ENCODE data around the gene OR51D1. TPM values are rescaled to one million over a fixed set of nuclear protein-coding genes. Genes with fewer than 3 reads are reported as not detected.

The OR51D1 gene
- total and polyA plus RNA-seq, 10 donors = not detected

GRCh38 chr11:4677948-4678347 is 40.7 kb downstream of the OR51D1 start:
- intact Hi-C loops (cut with DNase I; ENCODE audit: low total_unique reads) = no loop called here
- 68 to 90% (median 82%) methylated on average over 2 of the region's 2 CpGs for WGBS, 5 donors

GRCh38 chr11:4680341-4680740 is 43.1 kb downstream of the OR51D1 start:
- no peak for DNase-seq
- Histone ChIP-seq H3K27ac (no peak overlapping the region), H3K9me3 (no peaks in the 10 kb centered on the region), H3K36me3 (no peaks in the 10 kb centered on the region), H3K4me3 (no peak overlapping the region), H3K27me3 (replicated peaks in 1 of 7) (peaks cover 0 to 6% (median 0%) of the 10 kb centered on the region in 7 donors), H3K4me1 (no peaks in the 10 kb centered on the region)
- no peak for TF ChIP-seq POLR2AphosphoS5 (IDR thresholded peaks at IDR 0.05)
- no peak for TF ChIP-seq CTCF (IDR thresholded peaks at IDR 0.05 in 8 of 11, conservative IDR thresholded peaks at IDR 0.05 in 3 of 11)
- no peak for TF ChIP-seq POLR2A (IDR thresholded peaks at IDR 0.05)
- intact Hi-C loops (cut with DNase I; ENCODE audit: low total_unique reads) = no loop called here
- WGBS, 5 donors = 35 to 51% (median 46%) methylated on average over 3 of the region's 3 CpGs

More at GRCh38 chr11:4677948-4678347, 40.7 kb downstream of the OR51D1 start:
- TF ChIP-seq POLR2AphosphoS5 (IDR thresholded peaks at IDR 0.05) = no peak
- TF ChIP-seq POLR2A (IDR thresholded peaks at IDR 0.05) = no peak
- no peak for TF ChIP-seq CTCF (IDR thresholded peaks at IDR 0.05 in 8 of 11, conservative IDR thresholded peaks at IDR 0.05 in 3 of 11)
- no peaks in the 10 kb centered on the region for H3K36me3 ChIP-seq
- DNase-seq = no peak
- peaks cover 0 to 19% (median 0%) of the 10 kb centered on the region in 7 donors for H3K27me3 ChIP-seq (replicated peaks in 1 of 7)
- no peaks in the 10 kb centered on the region for H3K9me3 ChIP-seq
- no peak overlapping the region for H3K4me3 ChIP-seq
- no peak overlapping the region for H3K27ac ChIP-seq
- H3K4me1 ChIP-seq = no peaks in the 10 kb centered on the region

- H3K27ac ChIP-seq = no peak overlapping the region
- DNase-seq = no peak
These were observed 45.5 kb downstream of the OR51D1 start for GRCh38 chr11:4682623-4683419.

More at GRCh38 chr11:4682623-4683419, 45.5 kb downstream of the OR51D1 start:
- TF ChIP-seq POLR2AphosphoS5 (IDR thresholded peaks at IDR 0.05) (no peak), CTCF (IDR thresholded peaks at IDR 0.05 in 8 of 11, conservative IDR thresholded peaks at IDR 0.05 in 3 of 11) (no peak), POLR2A (IDR thresholded peaks at IDR 0.05) (no peak)
- no peaks in the 10 kb centered on the region for H3K36me3 ChIP-seq
- H3K4me1 ChIP-seq = no peaks in the 10 kb centered on the region
- no peaks in the 10 kb centered on the region for H3K9me3 ChIP-seq
- H3K27me3 ChIP-seq (replicated peaks in 1 of 7) = no peaks in the 10 kb centered on the region
- intact Hi-C loops (cut with DNase I; ENCODE audit: low total_unique reads) = no loop called here
- no peak overlapping the region for H3K4me3 ChIP-seq
- 71 to 77% (median 72%) methylated on average over 2 of the region's 2 CpGs for WGBS, 5 donors
